T-helper 1 cell treated with Interleukin-12 subunit alpha and Interleukin-12 subunit beta and Interleukin-4 antibody, amounts not matched to agents 30 μg/mL and 1 μg/mL, for 36 hours (primary cell): Measurements from ENCODE around the gene COL4A2.

Experiments
- H3K27ac Mint-ChIP-seq: one replicate; pipeline ENCODE4 v1.8.0; 2021; ENCODE audit warnings: mild to moderate bottlenecking, mixed read lengths
- H3K27me3 Mint-ChIP-seq: one replicate; pipeline ENCODE4 v1.8.0; 2021; ENCODE audit warnings: low read depth, mixed read lengths
- H3K36me3 Mint-ChIP-seq: one replicate; pipeline ENCODE4 v1.8.0; 2021; ENCODE audit warnings: low read depth, mixed read lengths
- H3K4me1 Mint-ChIP-seq: one replicate; pipeline ENCODE4 v1.8.0; 2021; ENCODE audit warnings: low read depth, mixed read lengths
- H3K4me3 Mint-ChIP-seq: one replicate; pipeline ENCODE4 v1.8.0; 2021; ENCODE audit warnings: mild to moderate bottlenecking, moderate library complexity, mixed read lengths
- H3K9me3 Mint-ChIP-seq: one replicate; pipeline ENCODE4 v1.8.0; 2021; ENCODE audit warnings: mixed read lengths

COL4A2 gene

DNA sequence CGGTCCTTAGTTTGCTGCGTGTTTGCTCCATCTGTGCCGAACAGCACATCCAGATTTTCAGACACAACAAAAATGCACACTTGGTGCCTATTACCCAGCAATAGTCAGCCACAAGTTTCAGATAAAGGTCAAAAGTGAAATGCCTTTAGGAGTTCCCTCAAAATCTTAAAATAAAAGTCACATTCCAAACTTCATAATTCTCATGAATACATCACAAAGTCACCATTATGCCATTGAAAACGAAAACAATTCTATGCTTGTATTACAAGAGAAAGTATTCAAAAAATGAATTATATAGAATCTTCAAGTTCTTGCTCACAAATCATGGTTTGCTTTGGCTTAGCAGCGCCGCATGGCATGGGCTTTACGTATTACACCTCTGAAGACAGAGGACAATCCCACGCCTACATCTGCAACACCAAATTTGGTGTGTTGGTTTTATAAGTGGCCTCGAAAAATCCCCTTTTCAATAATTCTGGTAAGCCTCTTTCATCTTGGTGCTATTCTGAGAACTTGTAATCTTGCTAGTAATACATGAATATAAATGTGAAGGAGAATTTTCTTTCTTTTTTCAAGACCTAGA lies 26.8 kb upstream of the COL4A2 start:
- H3K36me3 Mint-ChIP-seq = no peaks in the 10 kb centered on the region
- peak overlapping the region; percentile 17 for H3K27ac Mint-ChIP-seq
- H3K27me3 Mint-ChIP-seq = no peaks in the 10 kb centered on the region
- H3K9me3 Mint-ChIP-seq = no peaks in the 10 kb centered on the region
- peaks cover 9% of the 10 kb centered on the region for H3K4me1 Mint-ChIP-seq
- no peak overlapping the region for H3K4me3 Mint-ChIP-seq

DNA sequence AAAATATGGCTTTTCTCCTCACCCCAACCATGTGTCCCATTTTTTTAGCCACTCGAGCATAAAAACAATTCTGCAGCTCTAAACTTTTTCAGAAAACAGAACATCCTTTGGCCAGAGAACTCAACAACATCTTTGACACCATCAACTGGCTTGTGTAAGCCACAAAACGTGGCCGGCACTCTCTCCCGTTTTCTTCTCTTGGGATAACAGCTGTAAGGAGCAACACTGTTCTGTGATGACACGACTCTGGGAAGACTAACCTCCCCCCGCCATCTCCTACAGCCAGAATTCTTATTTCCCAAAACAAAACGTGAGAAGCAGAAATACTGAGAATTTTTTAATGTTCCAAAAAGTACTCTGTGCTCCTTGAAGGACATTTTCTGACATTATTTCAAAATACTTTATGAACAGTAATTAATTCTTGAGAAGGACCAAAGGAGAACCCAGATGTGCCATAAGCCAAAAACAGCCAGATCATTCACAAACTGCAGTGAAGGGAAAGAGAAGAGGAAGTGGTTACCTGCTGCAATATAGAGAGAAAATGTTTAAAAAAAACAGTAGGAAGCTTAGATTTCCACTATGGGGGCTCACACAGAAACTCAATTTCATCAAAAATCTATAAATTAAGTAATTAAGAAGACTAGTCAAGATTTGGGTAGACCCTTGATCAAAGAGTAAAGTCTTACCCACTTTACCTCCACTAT lies 25.9 kb upstream of the COL4A2 start:
- no peak overlapping the region for H3K4me3 Mint-ChIP-seq
- peaks cover 9% of the 10 kb centered on the region for H3K4me1 Mint-ChIP-seq
- no peaks in the 10 kb centered on the region for H3K9me3 Mint-ChIP-seq
- H3K27me3 Mint-ChIP-seq = no peaks in the 10 kb centered on the region
- H3K36me3 Mint-ChIP-seq = no peaks in the 10 kb centered on the region
- peak overlapping the region; percentile 17 for H3K27ac Mint-ChIP-seq

DNA sequence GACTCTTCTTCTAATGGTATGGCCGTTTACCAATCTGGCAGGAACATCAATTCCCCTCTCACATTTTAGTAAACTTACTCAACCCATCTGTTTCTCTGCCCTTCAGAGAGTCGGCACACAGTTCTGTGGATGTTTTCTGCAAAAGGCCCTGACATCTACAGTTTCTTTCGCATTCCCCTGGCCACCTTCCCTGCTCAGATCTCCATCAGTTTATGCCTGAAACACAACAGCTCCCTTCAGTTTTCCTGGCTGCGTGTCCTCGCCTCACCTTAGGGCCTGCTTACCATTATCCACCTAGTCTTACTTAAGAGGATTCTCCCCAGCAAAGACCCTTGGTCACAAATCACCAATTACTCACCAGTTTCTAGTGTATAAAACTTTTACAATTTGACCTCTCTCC lies 25.3 kb upstream of the COL4A2 start:
- no peak overlapping the region for H3K4me3 Mint-ChIP-seq
- no peaks in the 10 kb centered on the region for H3K9me3 Mint-ChIP-seq
- H3K27ac Mint-ChIP-seq = no peak overlapping the region
- no peaks in the 10 kb centered on the region for H3K27me3 Mint-ChIP-seq
- no peaks in the 10 kb centered on the region for H3K36me3 Mint-ChIP-seq
- H3K4me1 Mint-ChIP-seq = peaks cover 9% of the 10 kb centered on the region

DNA sequence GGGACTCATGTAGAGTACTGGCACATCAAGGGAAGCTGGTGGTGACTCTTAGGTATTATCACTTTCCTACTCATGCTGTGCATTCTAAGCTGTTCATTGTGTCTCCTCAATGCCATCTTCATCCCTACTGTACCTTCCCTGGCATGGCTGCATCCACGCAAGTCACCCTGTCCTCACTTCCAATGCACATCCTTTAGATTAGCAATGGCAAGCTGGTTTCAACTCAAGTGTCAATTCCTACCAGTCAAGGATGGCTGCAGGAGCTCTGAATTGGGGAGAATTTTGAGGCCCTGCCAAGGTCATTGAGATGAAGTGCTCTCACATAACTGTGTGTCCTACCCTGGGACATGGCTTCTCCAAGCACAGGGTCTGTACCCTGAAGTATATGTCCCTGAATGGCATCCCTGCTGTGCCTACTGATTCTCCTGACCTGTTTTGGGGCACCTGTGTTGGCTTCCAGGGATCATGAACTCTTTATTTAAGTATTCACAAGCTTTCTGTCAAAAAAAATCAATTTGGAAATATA lies 24.7 kb upstream of the COL4A2 start:
- Mint-ChIP-seq H3K4me3 (no peak overlapping the region), H3K36me3 (no peaks in the 10 kb centered on the region), H3K9me3 (no peaks in the 10 kb centered on the region), H3K27ac (no peak overlapping the region), H3K27me3 (no peaks in the 10 kb centered on the region), H3K4me1 (peaks cover 9% of the 10 kb centered on the region)

DNA sequence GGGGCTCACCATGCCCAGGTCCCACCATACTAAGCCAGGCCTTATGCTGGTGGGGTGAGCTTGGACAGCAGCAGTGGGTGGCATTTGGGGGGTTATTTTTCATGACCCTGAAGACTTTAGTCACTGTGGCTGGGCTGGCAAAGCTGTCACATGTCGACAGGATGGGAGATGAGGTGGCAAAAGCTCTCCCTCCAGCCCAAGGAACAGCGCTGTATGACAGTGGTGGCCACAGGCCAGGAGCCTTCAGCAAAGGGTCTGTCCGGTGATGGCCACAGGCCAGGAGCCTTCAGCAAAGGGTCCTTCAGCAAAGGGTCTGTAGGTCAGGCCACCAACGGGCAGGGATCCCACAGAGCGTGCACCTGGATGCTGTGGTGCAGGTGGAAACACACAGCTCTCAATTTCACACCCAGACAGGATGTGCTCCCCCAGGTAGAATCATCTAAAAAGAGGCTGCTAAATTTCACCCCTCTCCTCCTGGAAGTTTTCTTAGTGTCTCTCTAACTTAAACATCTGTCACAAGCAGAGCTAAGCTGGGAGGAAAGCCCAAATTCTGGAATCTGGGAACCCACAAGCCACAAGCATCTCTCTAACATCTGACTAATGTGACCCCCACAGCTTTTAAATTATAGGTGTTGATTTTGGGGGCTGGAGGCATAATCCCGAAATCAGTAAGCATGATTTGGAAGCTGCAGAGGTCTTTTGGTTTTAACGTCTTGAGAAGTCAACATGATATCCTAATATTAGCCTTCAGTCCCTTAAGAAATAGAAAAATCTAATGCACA lies 23.2 kb upstream of the COL4A2 start:
- no peak overlapping the region for H3K27ac Mint-ChIP-seq
- peaks cover 9% of the 10 kb centered on the region for H3K4me1 Mint-ChIP-seq
- no peaks in the 10 kb centered on the region for H3K36me3 Mint-ChIP-seq
- no peak overlapping the region for H3K4me3 Mint-ChIP-seq
- H3K9me3 Mint-ChIP-seq = no peaks in the 10 kb centered on the region
- no peaks in the 10 kb centered on the region for H3K27me3 Mint-ChIP-seq

DNA sequence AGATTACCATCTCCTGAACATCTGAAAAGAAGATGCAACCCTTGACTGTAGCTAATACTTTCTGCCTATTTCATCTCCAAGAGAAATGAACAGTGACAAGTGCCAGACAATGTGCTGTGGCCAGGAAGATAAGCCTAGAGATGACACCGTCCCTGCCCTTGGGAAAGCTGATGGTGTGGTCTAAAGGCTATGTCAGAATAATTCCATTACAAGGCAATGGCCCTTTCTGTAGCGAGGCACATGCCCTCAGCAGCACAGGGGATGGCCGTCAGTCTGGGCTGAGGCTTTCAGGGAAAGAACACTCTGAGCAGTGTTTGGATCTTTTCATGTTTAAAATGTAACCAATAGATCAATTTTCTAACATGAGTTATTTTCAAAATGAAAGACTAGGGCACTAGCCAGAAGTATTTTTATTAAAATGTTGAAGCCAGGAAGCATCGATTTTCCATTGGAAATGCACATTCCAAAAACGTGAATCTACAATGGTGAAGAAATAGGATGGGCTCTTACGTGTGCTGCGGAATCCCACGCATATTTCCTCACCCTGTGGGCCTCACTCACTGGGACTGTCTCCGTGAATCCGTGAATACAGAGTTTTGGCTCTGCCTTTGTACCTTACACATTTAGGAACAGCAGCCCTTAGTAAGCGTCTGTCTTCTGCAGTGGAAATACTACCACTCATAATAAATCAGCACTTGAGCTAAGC lies 22.2 kb upstream of the COL4A2 start:
- H3K36me3 Mint-ChIP-seq = no peaks in the 10 kb centered on the region
- H3K4me3 Mint-ChIP-seq = no peak overlapping the region
- no peaks in the 10 kb centered on the region for H3K27me3 Mint-ChIP-seq
- no peaks in the 10 kb centered on the region for H3K9me3 Mint-ChIP-seq
- peaks cover 9% of the 10 kb centered on the region for H3K4me1 Mint-ChIP-seq
- no peak overlapping the region for H3K27ac Mint-ChIP-seq

DNA sequence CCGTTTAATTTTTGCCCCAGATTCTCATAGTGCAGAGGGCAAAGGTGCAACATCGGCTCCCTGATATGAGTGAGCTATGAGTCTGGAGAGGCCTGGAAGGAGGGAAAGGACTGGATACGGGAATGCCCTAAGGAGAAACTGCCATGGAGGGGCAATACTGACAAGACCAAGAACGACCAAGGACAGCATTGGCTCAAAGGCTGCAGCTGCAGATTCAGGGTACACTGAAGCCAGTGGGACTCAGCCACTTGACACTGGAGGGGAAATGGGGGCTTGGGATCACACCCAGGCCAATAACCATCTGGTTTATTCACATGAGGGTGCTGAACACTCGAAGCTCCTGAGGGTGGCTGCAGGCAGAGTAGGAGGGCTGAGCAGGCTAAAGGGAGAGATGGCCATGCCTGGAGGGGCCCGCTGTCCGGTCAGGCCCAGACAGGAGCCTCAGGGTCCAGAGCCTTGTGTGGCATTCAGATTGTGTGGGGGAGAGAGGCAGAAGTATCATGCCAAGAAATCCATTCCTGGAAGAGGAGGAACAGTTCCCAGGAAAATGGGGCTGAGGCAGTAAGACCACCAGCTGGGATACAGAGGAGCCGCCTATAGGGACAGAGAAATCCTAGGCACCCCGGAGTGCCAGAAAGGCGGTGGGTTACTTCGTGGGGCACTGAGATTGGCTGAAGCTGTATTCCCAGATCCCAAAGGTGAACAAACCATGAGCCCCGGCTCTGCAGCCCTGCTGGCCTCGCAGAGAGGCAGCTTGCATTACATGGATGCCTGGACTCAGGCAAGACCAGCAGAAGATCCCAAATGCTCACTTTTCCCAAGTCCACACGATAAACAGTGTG lies 20.9 kb upstream of the COL4A2 start:
- Mint-ChIP-seq H3K9me3 (no peaks in the 10 kb centered on the region), H3K36me3 (no peaks in the 10 kb centered on the region), H3K27ac (no peak overlapping the region), H3K27me3 (peaks cover under 1% of the 10 kb centered on the region), H3K4me1 (peaks cover 2% of the 10 kb centered on the region), H3K4me3 (no peak overlapping the region)

DNA sequence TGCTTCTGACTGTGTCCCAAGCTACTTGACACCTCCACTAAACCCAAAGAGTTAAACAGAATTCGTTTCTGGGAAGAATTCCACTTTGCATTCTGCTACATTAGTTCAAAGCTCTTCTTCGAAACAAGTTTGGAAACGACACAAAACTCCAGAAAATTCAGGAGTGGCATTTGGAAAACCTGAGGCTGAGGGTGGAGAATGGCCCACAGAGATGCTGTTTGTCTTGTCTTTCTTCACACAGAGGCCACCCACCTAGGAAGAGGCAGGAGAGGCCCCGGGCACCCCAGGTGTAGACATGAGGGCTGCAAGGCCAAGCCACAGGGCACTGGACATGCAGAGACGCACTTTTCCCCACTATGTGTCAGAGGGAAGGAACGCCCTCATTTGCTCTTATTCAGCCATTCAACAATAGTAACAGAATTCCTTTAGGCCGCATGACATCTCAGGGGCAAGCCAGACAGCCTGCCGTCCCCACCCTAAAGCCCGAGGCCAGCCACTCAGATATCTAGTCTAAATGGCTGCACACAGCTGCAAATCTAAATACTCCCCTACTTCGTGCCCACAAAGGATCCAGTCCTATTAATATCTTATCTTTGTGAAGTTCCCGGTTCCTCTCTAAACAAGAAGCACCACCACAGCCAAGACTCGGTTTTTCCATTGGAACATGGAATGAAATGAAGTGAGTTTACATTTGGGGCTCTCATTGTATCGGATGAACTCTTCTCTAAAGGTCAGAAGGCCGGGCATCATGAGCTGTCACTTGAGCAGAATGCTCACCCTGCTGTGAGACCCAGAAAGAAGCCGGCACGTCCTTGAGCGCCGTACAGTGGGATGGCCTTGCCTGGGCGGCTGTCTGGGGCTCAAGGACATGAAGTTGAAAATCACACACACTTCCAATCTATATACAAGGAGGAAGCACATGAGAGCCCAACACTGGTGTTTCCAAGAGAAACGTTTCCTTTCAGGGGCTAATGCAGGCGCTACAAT lies 20.0 kb upstream of the COL4A2 start:
- no peak overlapping the region for H3K27ac Mint-ChIP-seq
- peaks cover 8% of the 10 kb centered on the region for H3K27me3 Mint-ChIP-seq
- no peaks in the 10 kb centered on the region for H3K4me1 Mint-ChIP-seq
- H3K4me3 Mint-ChIP-seq = no peak overlapping the region
- no peaks in the 10 kb centered on the region for H3K36me3 Mint-ChIP-seq
- no peaks in the 10 kb centered on the region for H3K9me3 Mint-ChIP-seq

DNA sequence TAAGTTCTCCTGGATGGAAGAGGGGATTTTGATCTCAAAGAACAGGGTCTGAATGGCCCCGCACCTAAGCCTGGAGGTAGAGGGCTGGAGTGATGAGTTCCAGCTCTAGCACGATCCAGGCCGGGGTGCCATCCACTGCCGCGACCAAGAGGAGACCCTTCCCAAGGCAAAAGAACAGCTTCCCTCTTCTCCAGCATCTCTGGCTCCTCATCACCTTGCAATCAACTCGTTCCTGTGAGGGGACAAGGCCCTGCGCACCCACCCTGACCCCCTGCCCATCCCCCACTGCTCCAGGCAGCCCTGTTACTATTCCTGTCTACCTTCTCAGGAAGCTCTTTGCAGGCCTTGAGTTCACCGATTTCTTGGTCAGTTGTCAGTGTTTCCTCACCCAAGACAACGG lies 17.9 kb upstream of the COL4A2 start:
- no peak overlapping the region for H3K27ac Mint-ChIP-seq
- H3K36me3 Mint-ChIP-seq = no peaks in the 10 kb centered on the region
- H3K9me3 Mint-ChIP-seq = no peaks in the 10 kb centered on the region
- H3K27me3 Mint-ChIP-seq = peaks cover 15% of the 10 kb centered on the region
- no peak overlapping the region for H3K4me3 Mint-ChIP-seq
- H3K4me1 Mint-ChIP-seq = no peaks in the 10 kb centered on the region

DNA sequence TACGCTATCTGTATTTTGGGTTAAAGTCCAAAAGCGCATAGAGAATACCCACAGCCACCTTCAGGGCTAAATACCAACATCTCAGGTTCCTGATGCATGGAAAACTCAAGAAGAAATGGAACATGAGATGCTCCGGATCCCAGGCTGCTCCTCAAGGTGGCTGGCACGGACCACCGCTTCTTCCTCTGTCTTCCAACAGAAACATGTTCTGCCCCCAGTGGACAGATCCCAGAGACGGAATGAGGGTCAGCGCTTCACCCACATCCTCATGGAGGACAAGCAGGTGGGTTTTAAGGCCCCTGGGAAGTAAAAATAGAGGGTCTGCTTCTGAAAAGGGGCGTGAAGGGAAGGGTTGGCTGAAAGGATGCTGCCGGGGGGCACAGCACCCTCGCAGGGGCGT lies 17.4 kb upstream of the COL4A2 start:
- H3K36me3 Mint-ChIP-seq = no peaks in the 10 kb centered on the region
- no peaks in the 10 kb centered on the region for H3K9me3 Mint-ChIP-seq
- peaks cover 19% of the 10 kb centered on the region for H3K27me3 Mint-ChIP-seq
- H3K4me3 Mint-ChIP-seq = no peak overlapping the region
- no peak overlapping the region for H3K27ac Mint-ChIP-seq
- no peaks in the 10 kb centered on the region for H3K4me1 Mint-ChIP-seq

DNA sequence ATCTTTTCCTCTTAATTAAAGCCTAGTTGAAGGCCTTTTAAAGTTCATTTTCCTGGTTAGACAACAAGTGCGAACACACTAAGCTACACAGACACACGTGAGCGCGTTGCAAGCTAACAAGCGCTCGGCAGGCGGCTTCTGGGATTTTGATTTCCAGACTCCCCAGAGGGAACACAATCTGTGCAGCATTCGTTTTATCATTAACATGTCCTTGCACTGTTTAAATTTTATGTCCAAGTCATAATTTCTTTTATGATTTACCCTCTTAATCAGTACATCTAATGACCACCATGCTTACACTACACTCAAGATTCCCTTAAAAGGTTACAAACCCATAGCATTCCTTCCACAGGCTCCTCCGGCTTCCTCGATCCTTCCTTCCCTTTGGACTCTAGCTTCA lies 16.9 kb upstream of the COL4A2 start:
- Mint-ChIP-seq H3K27me3 (peaks cover 22% of the 10 kb centered on the region), H3K27ac (no peak overlapping the region), H3K36me3 (no peaks in the 10 kb centered on the region), H3K4me3 (no peak overlapping the region), H3K4me1 (no peaks in the 10 kb centered on the region), H3K9me3 (no peaks in the 10 kb centered on the region)

DNA sequence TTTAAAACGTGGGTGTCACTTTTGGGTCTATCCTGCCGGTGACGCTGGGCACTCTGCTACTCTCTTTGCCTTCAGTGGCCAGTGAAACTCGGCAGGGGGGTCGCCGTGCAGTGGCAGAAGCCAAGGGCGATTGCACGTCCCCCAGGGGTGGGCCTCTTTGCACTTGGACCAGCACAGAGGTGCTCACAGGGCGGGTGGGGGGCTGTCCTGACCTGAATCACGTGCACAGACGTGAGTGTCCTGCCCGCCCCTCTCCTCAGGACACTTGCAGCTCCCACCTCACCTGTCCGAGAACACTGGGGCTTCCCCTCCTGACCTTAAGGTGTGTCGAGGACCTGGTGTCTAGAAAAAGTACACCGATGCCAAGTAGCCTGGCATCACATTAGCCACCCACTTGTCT lies 16.3 kb upstream of the COL4A2 start:
- H3K27me3 Mint-ChIP-seq = peaks cover 28% of the 10 kb centered on the region
- no peak overlapping the region for H3K4me3 Mint-ChIP-seq
- H3K4me1 Mint-ChIP-seq = no peaks in the 10 kb centered on the region
- no peaks in the 10 kb centered on the region for H3K9me3 Mint-ChIP-seq
- no peak overlapping the region for H3K27ac Mint-ChIP-seq
- no peaks in the 10 kb centered on the region for H3K36me3 Mint-ChIP-seq

DNA sequence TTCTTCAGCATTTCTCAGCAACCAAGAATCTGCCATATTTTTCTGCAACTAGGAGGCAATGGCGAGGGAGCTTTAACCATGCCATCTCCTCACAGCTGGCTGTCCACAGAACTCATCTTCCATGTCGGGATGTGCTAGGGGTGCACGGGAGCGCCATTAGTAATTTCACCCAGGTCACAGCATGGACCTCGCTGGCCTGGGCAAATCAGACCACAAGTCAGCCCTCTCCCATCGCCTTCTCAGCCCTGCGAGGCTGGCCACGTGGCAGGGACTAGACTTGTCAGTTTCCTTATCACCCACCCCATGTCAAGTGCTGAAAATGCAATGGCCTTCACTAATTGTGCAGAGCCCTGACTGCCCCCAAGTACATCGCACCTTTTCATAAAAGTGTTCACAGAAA lies 15.8 kb upstream of the COL4A2 start:
- H3K4me3 Mint-ChIP-seq = no peak overlapping the region
- no peaks in the 10 kb centered on the region for H3K36me3 Mint-ChIP-seq
- H3K9me3 Mint-ChIP-seq = no peaks in the 10 kb centered on the region
- no peak overlapping the region for H3K27ac Mint-ChIP-seq
- no peaks in the 10 kb centered on the region for H3K4me1 Mint-ChIP-seq
- H3K27me3 Mint-ChIP-seq = peaks cover 32% of the 10 kb centered on the region
